Peyer's patch (tissue), 4 donors: ENCODE measurements around the gene ADK. TPM values are rescaled to one million over a fixed set of nuclear protein-coding genes. Genes with fewer than 3 reads are reported as not detected.

ENCODE experiments used
- DNase-seq, 3 donors: peaks; one replicate each; pipeline ENCODE4 v3.0.0-alpha.2; 2017 to 2019
- H3K27ac ChIP-seq, 4 donors: fragments of 200-600 bp; sonication (generic); one replicate each; pipeline ENCODE4 v1.5.1; 2016 to 2019
- H3K27me3 ChIP-seq, 2 donors: fragments of 200-600 bp; sonication (generic); one replicate each; pipeline ENCODE4 v1.5.1; 2019
- H3K36me3 ChIP-seq, 3 donors: fragments of 200-600 bp; sonication (generic); one replicate each; pipeline ENCODE4 v1.5.1; 2016 to 2019
- H3K4me1 ChIP-seq, 4 donors: fragments of 200-600 bp; sonication (generic); one replicate each; pipeline ENCODE4 v1.5.1; 2016 to 2019
- H3K4me3 ChIP-seq, 4 donors: fragments of 200-600 bp; sonication (generic); 1 replicate in 3 of 4; 2 replicates in 1 of 4; pipeline ENCODE4 v1.5.1; 2016 to 2019; ENCODE audit warnings: mild to moderate bottlenecking in 1 of 4
- H3K9me3 ChIP-seq, 4 donors: fragments of 200-600 bp; sonication (generic); one replicate each; pipeline ENCODE4 v1.5.1; 2016 to 2019; ENCODE audit warnings: mild to moderate bottlenecking in 1 of 4
- POLR2A ChIP-seq, 2 donors: fragments of 450-650 bp; IDR thresholded peaks; one replicate each; pipeline ENCODE4 v1.5.1; 2017; ENCODE audit warnings: antibody characterized with exemption in 2 of 2, mild to moderate bottlenecking in 2 of 2, moderate library complexity in 2 of 2
- total RNA-seq, 4 donors: library from RNA; depleted of rRNA; stranded (reverse); fragments of >200 nt; gene quantifications; one replicate each; pipeline ENCODE4 v1.1.0, GENCODE V29; 2016
- TF ChIP-seq, protein P1 (sequence below), 6 experiments: fragments of 450-650 bp in 4 of 6; fragments of 200-600 bp in 2 of 6; sonication (generic) in 1 of 6; IDR thresholded peaks; one replicate each; pipeline ENCODE4 v1.5.1; 2017 to 2019; ENCODE audit warnings: antibody characterized with exemption in 6 of 6, mild to moderate bottlenecking in 3 of 6, moderate library complexity in 1 of 6

Gene ADK
- total RNA-seq, 4 donors from 2014 or later = 7.4 to 50.3 (median 14.3) TPM

GRCh38 chr10:74643596-74643975 is 492.6 kb downstream of the ADK start:
- Histone ChIP-seq H3K4me1 (peaks cover 0 to 4% (median 0%) of the 10 kb centered on the region in 4 donors), H3K27me3 (no peaks in the 10 kb centered on the region), H3K27ac (no peak overlapping the region), H3K36me3 (no peaks in the 10 kb centered on the region), H3K9me3 (no peaks in the 10 kb centered on the region), H3K4me3 (no peak overlapping the region)
- TF ChIP-seq, protein P1, sequence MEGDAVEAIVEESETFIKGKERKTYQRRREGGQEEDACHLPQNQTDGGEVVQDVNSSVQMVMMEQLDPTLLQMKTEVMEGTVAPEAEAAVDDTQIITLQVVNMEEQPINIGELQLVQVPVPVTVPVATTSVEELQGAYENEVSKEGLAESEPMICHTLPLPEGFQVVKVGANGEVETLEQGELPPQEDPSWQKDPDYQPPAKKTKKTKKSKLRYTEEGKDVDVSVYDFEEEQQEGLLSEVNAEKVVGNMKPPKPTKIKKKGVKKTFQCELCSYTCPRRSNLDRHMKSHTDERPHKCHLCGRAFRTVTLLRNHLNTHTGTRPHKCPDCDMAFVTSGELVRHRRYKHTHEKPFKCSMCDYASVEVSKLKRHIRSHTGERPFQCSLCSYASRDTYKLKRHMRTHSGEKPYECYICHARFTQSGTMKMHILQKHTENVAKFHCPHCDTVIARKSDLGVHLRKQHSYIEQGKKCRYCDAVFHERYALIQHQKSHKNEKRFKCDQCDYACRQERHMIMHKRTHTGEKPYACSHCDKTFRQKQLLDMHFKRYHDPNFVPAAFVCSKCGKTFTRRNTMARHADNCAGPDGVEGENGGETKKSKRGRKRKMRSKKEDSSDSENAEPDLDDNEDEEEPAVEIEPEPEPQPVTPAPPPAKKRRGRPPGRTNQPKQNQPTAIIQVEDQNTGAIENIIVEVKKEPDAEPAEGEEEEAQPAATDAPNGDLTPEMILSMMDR (IDR thresholded peaks at IDR 0.05) = no peak
- no peak for TF ChIP-seq POLR2A (IDR thresholded peaks at IDR 0.05)
- DNase-seq = no peak

- no peak for DNase-seq
- no peaks in the 10 kb centered on the region for H3K36me3 ChIP-seq
- no peak overlapping the region for H3K4me3 ChIP-seq
- no peak overlapping the region for H3K27ac ChIP-seq
- TF ChIP-seq POLR2A (IDR thresholded peaks at IDR 0.05) = no peak
- TF ChIP-seq, protein P1 (IDR thresholded peaks at IDR 0.05) = no peak
- peaks cover 0 to 4% (median 0%) of the 10 kb centered on the region in 4 donors for H3K4me1 ChIP-seq
- no peaks in the 10 kb centered on the region for H3K9me3 ChIP-seq
- no peaks in the 10 kb centered on the region for H3K27me3 ChIP-seq
Observed at GRCh38 chr10:74644738-74645137, 493.7 kb downstream of the ADK start.

DNA sequence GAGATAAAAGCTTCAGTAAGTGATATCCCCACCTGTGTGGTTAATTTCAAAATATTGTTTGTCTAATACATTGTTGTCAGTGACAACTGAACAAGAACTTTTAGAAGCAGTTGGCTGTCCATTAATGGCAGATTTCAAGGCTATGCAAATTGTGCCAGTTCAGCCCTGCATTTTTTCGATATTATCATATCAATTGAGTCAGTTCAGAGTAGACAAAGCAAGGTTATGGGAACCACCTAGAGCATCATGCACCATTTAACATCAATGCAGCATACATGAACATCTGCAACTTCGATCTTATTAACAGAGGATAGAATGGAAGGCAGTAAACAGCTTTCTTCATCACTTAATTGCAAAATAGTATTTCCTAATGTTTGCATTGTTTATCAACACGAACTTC is 494.7 kb downstream of the ADK start:
- H3K36me3 ChIP-seq = no peaks in the 10 kb centered on the region
- H3K9me3 ChIP-seq = no peaks in the 10 kb centered on the region
- H3K27ac ChIP-seq = no peak overlapping the region
- no peak for TF ChIP-seq POLR2A (IDR thresholded peaks at IDR 0.05)
- TF ChIP-seq, protein P1 (IDR thresholded peaks at IDR 0.05) = no peak
- no peak overlapping the region for H3K4me3 ChIP-seq
- H3K4me1 ChIP-seq = no peaks in the 10 kb centered on the region
- no peaks in the 10 kb centered on the region for H3K27me3 ChIP-seq
- no peak for DNase-seq

DNA sequence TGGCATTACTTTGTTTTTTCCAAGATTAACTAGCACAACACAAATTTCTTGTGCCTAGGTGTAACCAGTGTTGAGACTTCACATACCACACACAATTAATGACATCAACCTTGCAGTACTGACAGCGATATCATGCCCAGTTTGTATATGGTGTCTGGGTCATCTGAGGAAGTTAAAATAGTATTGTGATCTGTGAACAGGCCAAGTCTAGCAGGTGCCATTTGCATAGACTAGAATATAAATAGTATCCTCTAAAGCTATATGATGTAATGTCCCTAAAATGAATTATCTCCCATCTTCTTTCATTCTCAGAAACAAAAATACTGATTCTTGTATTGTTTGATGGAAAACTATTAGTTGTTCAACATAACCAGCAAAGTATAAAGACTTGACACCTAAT is 499.6 kb downstream of the ADK start:
- Histone ChIP-seq H3K4me3 (no peak overlapping the region), H3K27ac (no peak overlapping the region), H3K36me3 (no peaks in the 10 kb centered on the region), H3K27me3 (no peaks in the 10 kb centered on the region), H3K9me3 (no peaks in the 10 kb centered on the region), H3K4me1 (no peaks in the 10 kb centered on the region)
- DNase-seq = no peak
- TF ChIP-seq, protein P1 (IDR thresholded peaks at IDR 0.05) = no peak
- TF ChIP-seq POLR2A (IDR thresholded peaks at IDR 0.05) = no peak

- DNase-seq = no peak
- H3K27me3 ChIP-seq = no peaks in the 10 kb centered on the region
- no peaks in the 10 kb centered on the region for H3K4me1 ChIP-seq
- H3K36me3 ChIP-seq = no peaks in the 10 kb centered on the region
- H3K9me3 ChIP-seq = no peaks in the 10 kb centered on the region
- TF ChIP-seq, protein P1 (IDR thresholded peaks at IDR 0.05) = no peak
- no peak for TF ChIP-seq POLR2A (IDR thresholded peaks at IDR 0.05)
- no peak overlapping the region for H3K27ac ChIP-seq
- H3K4me3 ChIP-seq = no peak overlapping the region
Observed at GRCh38 chr10:74651565-74651964, 500.5 kb downstream of the ADK start.

DNA sequence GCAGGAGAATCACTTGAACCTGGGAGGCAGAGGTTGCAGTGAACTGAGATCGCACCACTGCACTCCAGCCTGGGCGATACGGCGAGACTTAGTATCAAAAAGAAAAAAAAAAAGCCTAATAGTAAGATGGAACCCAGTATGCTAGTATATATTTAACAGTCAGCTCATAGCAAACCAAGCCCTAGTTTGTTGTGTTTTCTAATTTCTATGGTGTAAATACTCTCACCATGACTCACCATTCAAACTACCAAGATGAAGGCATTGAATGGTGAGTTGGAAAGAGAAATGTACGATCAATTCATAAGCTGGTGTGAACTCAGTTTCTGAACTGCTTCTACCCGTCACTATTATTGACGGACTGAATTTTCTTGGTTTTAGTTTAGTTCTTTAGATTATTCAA is 501.6 kb downstream of the ADK start:
- no peaks in the 10 kb centered on the region for H3K27me3 ChIP-seq

More for the DNA sequence above, 501.6 kb downstream of the ADK start:
- H3K4me1 ChIP-seq = no peaks in the 10 kb centered on the region
- no peak for DNase-seq
- no peaks in the 10 kb centered on the region for H3K36me3 ChIP-seq
- no peaks in the 10 kb centered on the region for H3K9me3 ChIP-seq
- H3K27ac ChIP-seq = no peak overlapping the region
- no peak overlapping the region for H3K4me3 ChIP-seq
- no peak for TF ChIP-seq POLR2A (IDR thresholded peaks at IDR 0.05)
- TF ChIP-seq, protein P1 (IDR thresholded peaks at IDR 0.05) = no peak
